ENCODE measurements around the gene HOXA3. TPM values are rescaled to one million over a fixed set of nuclear protein-coding genes. Genes with fewer than 3 reads are reported as not detected.

HOXA3 gene
- total RNA-seq, 6 donors from 2014 or later = 0.20 to 11.4 (median 3.5) TPM

DNA sequence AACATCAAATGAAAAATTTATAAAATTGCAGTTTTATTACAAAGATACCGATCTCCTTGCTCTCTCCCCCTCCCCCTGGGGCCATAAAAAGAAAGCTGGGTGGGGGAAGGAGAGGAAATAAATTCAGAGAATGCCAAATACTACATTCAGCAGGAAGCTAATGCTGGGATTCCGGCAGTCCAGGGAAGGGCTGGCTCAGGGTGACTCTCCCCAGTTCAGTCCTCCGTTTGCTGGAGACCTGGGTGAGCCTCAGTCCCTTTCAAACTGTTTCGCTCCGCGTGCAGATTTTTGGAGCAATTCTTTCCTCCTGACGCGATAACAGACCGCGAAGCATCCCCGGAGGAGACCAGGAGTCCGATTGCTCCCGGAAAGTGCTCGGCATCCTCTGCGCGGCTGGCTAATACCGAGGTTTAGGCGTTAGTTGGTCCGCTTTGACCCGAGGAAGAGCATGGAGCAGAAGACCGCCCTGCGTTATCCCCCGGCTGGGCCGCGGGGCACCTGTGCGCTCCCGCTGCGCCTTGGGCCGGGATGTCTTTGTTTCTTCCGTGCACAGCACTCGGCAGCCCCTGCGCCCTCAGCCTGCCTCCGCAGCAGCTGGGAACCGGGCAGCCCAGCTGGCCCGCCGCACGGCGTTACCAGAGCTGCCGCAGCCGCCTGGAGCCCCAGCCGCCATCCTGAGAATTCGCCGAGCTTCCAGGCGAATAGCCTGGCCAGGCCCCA is 46.0 kb downstream of the HOXA3 start:
- peak in 1 of 2 donors; percentile 87 for DNase-seq
- Histone ChIP-seq H3K36me3 (no peaks in the 10 kb centered on the region), H3K4me3 (peak overlapping the region; percentile 16 to 49 (median 30)), H3K4me1 (peaks cover 10 to 42% (median 31%) of the 10 kb centered on the region in 4 donors), H3K27me3 (peaks cover 0 to 18% (median 7%) of the 10 kb centered on the region in 4 donors), H3K27ac (peak overlapping the region; percentile 89 to 95 (median 94)), H3K9me3 (no peaks in the 10 kb centered on the region)
- no peak for ATAC-seq (ENCODE audit: low FRiP score in 2 of 2)
- 38 to 43% methylated on average over 28 to 36 of the region's 44 CpGs for WGBS, 2 donors
- TF ChIP-seq CTCF (IDR thresholded peaks at IDR 0.05) = no peak
- peak in 1 of 2 donors; percentile 2 for TF ChIP-seq POLR2AphosphoS5 (IDR thresholded peaks at IDR 0.05)

DNA sequence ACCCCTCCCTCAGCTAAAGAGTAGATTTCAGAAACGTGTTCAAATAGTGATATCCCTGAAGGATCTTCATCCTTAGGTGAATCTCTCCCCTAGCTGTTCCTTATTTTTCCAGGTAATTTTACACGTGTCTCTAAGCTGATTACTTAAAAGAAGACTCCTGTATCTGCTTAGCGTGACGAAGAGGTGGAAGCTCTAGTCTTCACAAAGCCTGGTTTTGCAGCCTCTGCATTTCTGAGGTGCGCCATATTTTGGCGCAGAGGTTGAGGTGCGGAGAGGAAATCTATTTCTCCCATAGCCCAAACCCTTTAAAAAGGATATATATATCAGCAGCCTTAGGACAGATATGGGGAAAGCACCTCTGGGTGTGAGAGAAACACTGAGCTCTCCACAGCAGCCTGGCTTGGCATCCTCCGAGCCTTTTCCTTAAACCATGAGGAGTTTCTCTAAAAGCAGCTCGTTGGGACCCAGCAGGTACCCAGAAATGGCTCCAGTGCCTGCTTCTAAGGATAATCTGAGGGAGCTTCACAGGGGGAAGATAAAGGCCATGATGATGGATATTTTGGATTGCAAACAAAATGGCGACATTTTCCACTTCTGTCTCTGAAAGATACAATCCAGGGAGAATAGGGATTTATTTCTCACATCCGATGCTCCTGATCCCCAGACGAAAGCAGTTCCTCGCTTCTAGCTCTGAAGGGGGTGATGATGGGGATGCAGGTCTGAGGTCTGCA is 46.9 kb downstream of the HOXA3 start:
- peaks cover 5 to 36% (median 28%) of the 10 kb centered on the region in 4 donors for H3K4me1 ChIP-seq
- H3K9me3 ChIP-seq = no peaks in the 10 kb centered on the region
- peak overlapping the region; percentile 89 to 95 (median 94) for H3K27ac ChIP-seq
- H3K27me3 ChIP-seq = peaks cover 0 to 18% (median 7%) of the 10 kb centered on the region in 4 donors
- no peaks in the 10 kb centered on the region for H3K36me3 ChIP-seq
- ATAC-seq (ENCODE audit: low FRiP score in 2 of 2) = no peak
- WGBS, 2 donors = 66 to 70% methylated on average over 13 of the region's 13 CpGs
- H3K4me3 ChIP-seq = peak overlapping the region in 1 of 4 donors; percentile 49
- TF ChIP-seq POLR2A (IDR thresholded peaks at IDR 0.05) = no peak
- no peak for TF ChIP-seq POLR2AphosphoS5 (IDR thresholded peaks at IDR 0.05)
- no peak for TF ChIP-seq CTCF (IDR thresholded peaks at IDR 0.05)
- no peak for TF ChIP-seq EP300 (IDR thresholded peaks at IDR 0.05)
- DNase-seq = no peak

GRCh38 chr7:27104341-27105058 is 47.9 kb downstream of the HOXA3 start:
- peaks cover 0 to 18% (median 7%) of the 10 kb centered on the region in 4 donors for H3K27me3 ChIP-seq
- peaks cover 5 to 31% (median 23%) of the 10 kb centered on the region in 4 donors for H3K4me1 ChIP-seq
- 47 to 59% methylated on average over 13 of the region's 13 CpGs for WGBS, 2 donors
- peak overlapping the region; percentile 89 to 95 (median 94) for H3K27ac ChIP-seq
- DNase-seq (no peak), ATAC-seq (ENCODE audit: low FRiP score in 2 of 2) (no peak)
- no peak for TF ChIP-seq POLR2A (IDR thresholded peaks at IDR 0.05)
- TF ChIP-seq CTCF (IDR thresholded peaks at IDR 0.05) = no peak
- no peak for TF ChIP-seq EP300 (IDR thresholded peaks at IDR 0.05)
- no peak for TF ChIP-seq POLR2AphosphoS5 (IDR thresholded peaks at IDR 0.05)
- H3K9me3 ChIP-seq = no peaks in the 10 kb centered on the region
- no peaks in the 10 kb centered on the region for H3K36me3 ChIP-seq
- H3K4me3 ChIP-seq = no peak overlapping the region

DNA sequence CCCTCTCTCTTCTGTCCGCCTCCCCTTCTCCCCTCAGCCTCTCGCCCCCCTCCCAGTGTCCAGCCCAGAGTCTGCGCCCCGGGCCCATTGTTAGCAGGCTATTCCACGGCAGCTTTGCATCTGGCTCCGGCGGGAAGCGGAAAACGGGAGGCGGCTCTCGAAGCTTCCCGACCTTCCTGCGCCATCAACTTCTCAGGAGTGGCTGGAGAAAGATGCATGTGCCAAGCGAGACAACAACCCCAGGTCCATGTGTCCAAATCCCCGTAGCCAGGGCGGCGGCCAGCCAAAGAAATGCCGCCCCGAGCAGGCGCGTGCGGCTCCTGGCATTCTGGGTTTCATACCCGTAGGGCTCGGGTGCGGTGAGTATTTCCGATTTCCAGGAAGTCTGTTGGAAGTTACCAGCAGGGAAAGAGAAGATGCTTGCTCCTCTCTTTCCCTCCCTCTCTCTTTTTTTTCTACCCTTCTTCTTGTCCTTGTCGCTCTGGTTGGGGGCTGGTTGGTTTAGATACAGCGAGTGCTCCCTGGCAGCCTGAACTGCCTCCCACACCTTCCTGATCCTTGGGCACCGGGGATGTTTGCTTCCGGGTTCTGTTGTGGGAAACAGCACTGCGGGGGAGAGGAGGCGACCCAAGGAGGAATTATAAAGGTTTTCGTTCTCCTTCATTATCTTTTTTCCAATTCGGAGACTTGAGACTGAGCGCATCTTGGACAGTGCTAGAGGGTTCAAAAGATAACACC is 48.7 kb downstream of the HOXA3 start:
- TF ChIP-seq POLR2AphosphoS5 (IDR thresholded peaks at IDR 0.05) (peak in 1 of 2 donors; percentile 32), CTCF (IDR thresholded peaks at IDR 0.05) (no peak), POLR2A (IDR thresholded peaks at IDR 0.05) (no peak), EP300 (IDR thresholded peaks at IDR 0.05) (no peak)
- peak in 1 of 2 donors; percentile 68 for DNase-seq
- no peaks in the 10 kb centered on the region for H3K36me3 ChIP-seq
- H3K4me1 ChIP-seq = peaks cover 0 to 28% (median 16%) of the 10 kb centered on the region in 4 donors
- peaks cover 0 to 21% (median 7%) of the 10 kb centered on the region in 4 donors for H3K27me3 ChIP-seq
- H3K4me3 ChIP-seq = peak overlapping the region in 3 of 4 donors; percentile 37 to 50 (median 49)
- no peaks in the 10 kb centered on the region for H3K9me3 ChIP-seq
- no peak for ATAC-seq (ENCODE audit: low FRiP score in 2 of 2)
- peak overlapping the region; percentile 89 to 95 (median 94) for H3K27ac ChIP-seq
- WGBS, 2 donors = 11 to 20% methylated on average over 33 to 35 of the region's 35 CpGs
